Epithelial cell of esophagus (primary cell): ENCODE results near the gene GNB1L.
A peak's percentile ranks its signal among the peaks of the same experiment; 100 is the strongest.

ENCODE experiments used
- DNase-seq: peaks from one replicate; pipeline ENCODE4 v3.0.0; 2010; ENCODE audit warnings: low read depth
- H3K4me3 ChIP-seq: 2 replicates; pipeline ENCODE4 v1.5.1; 2011; ENCODE audit warnings: mild to moderate bottlenecking, low read length, control low read depth
- CTCF ChIP-seq: IDR thresholded peaks from 2 replicates; pipeline ENCODE4 v1.5.1; 2011; ENCODE audit warnings: low read depth, mild to moderate bottlenecking, low read length, control low read depth, inconsistent platforms; ENCODE audit not compliant: insufficient read depth; ENCODE audit errors: missing control alignments

The GNB1L gene

DNA sequence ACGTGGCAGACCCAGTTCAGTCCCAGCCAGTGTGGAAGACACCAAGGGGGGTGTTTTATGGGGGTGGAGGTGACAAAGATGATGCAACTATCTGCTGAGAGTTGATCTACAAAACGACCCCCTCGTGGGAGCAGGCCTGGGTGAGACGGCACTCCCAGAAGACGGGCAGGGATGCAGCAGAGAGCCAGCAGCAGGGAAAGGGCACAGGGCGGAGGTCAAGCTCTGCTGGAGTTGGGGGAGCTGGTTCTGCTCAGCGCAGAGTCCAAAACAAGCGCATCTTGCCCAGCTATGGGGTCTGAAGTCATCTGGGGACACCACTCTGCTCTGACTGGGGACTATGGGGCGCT lies 3.9 kb downstream of the GNB1L start:
- no peak for DNase-seq
- TF ChIP-seq CTCF, result no peak
- no peak overlapping the region for H3K4me3 ChIP-seq

GRCh38 chr22:19849835-19850762 lies 4.6 kb downstream of the GNB1L start:
- peak; percentile 89 for DNase-seq
- H3K4me3 ChIP-seq, result no peak overlapping the region
- TF ChIP-seq CTCF, result no peak

DNA sequence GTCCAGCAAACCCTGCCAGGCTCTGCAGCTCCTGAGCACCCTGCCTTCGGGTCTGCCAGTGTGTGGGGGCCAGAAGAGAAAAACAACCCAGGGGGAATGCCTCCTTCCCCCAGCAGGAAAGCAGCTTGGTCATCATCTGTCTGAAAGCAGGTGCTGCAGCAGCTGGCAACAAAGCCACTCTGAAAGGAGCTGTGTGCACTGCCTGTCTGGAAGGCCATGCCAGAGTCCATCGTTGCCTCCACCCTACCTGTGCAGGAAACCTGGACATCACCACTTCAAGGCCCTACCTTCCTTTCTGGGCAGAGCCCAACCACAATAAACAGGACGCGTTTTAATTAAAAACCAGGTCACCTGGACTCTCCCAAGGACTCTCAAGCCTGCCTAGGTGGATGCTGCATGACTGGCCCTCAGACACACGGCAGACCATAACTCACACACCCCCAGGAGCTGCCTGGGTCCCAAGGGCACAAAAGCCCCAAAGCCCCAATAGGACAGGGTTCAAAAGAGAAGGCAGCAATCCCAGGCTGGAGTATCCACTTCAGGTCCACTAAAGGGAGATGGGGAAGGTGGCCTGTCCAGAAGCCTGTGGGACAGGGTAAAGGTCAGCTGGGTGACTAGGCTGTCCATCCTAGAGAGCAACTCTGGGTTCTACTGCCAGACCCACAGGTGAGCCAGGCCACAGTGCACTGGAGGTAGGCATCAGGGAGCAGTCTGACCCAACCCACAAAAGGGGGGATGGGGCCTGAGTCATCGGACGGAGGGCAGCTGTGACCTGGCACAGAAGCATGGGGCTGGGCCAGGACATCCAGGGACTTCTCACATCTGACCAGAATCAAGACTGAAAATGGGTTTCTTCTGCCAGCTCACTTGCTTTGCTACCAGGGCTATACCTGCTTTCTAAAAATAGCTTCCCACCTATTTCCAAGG lies 6.1 kb downstream of the GNB1L start:
- no peak for TF ChIP-seq CTCF
- no peak overlapping the region for H3K4me3 ChIP-seq
- peak; percentile 66 for DNase-seq

GRCh38 chr22:19847345-19847632 lies 7.4 kb downstream of the GNB1L start:
- no peak for TF ChIP-seq CTCF
- DNase-seq, result no peak
- H3K4me3 ChIP-seq, result no peak overlapping the region

DNA sequence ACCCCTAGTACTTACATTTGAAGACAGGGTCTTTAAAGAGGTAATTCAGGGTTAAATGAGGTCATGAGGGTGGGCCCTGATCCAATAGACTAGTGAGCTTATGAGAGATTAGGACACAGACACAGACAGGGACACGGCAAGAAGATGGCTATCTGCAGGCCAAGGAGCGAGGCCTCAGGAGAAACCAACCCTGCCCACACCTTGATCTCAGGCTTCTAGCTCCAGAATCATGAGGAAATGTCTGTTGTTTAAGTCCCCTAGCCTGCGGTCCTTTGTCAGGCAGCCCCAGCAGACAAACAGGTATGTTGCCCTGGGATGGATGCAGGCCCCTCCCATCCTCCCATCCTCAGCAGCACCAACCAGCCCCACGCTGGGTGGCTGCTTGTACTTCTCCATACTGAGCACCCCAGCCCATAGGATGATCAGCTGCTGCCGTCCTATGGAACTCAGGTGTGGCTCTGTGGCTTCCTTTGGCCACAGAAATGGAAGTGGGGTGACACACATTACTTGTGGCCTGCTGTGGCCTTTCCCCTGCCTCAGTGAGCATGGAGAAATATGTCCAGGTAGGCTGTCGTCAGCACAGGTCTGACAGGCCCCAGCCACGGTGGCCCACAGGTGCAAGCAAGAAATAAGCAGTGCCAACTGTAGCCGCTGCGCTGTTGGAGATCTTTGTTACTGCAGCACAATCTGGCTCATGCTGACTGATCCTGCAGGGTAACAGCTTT lies 7.9 kb downstream of the GNB1L start:
- H3K4me3 ChIP-seq, result no peak overlapping the region
- DNase-seq, result no peak
- no peak for TF ChIP-seq CTCF

- no peak for TF ChIP-seq CTCF
- DNase-seq, result no peak
- H3K4me3 ChIP-seq, result no peak overlapping the region
Observed at GRCh38 chr22:19845054-19845722, 9.5 kb downstream of the GNB1L start.
